ENCODE data around the gene RAD18.

DNA sequence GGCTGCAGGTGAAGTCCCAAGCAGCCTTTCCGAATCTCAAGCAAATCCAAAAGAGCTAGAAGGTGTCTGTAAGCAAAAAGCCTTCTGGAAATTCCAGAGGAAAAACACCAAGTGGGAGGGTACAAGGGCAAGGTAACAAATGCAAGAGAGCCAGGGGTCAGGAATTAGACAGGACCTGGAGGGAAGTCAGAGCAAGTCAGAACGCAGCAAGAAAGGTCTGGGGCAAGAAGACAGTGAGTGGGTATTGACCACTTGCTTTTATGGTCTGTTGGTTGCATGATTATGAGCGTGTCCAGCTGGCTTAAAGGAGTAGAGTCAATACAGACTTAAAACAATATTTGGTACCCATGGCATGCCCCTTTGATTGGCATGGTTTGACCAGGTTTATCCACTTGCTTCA is 127.2 kb downstream of the RAD18 start:
- no peak for TF ChIP-seq FOXP2 (optimal IDR thresholded peaks at IDR 0.05; ENCODE audit: borderline replicate concordance, extremely low read depth, extremely low read length, insufficient read depth)
- TF ChIP-seq TAF1 (IDR thresholded peaks at IDR 0.05; ENCODE audit: borderline replicate concordance, insufficient read depth, low read length): no peak
